Kidney (tissue), 14 donors: ENCODE data around the gene KCNQ1. TPM values are rescaled to one million over a fixed set of nuclear protein-coding genes. Genes with fewer than 3 reads are reported as not detected.

Experiments
- DNase-seq, 5 donors: peaks; one replicate each; pipeline ENCODE4 v3.0.0-alpha.2; 2013 to 2020
- FAIRE-seq: peaks from 2 replicates; lab custom pipeline; 2012; peaks lifted over from hg19 to GRCh38; lab: Jason Lieb, UNC
- H3K27ac ChIP-seq, 2 donors: one replicate each; pipeline ENCODE4 v1.7.0; 2013; ENCODE audit warnings: low read depth in 2 of 2, low read length in 2 of 2, inconsistent platforms in 1 of 2
- H3K27me3 ChIP-seq: one replicate; pipeline ENCODE4 v1.7.1; 2013; ENCODE audit warnings: low read length, inconsistent platforms; ENCODE audit not compliant: control insufficient read depth, insufficient read depth
- H3K36me3 ChIP-seq, 3 donors: one replicate each; pipeline versions ENCODE4 v1.7.0 to v1.7.1; 2013; ENCODE audit warnings: low read length in 3 of 3, control low read depth in 1 of 3, inconsistent platforms in 1 of 3; ENCODE audit not compliant: insufficient read depth in 3 of 3, control insufficient read depth in 2 of 3
- H3K4me1 ChIP-seq, 3 donors: one replicate each; pipeline versions ENCODE4 v1.7.0 to v1.7.1; 2013; ENCODE audit warnings: low read length in 3 of 3, inconsistent platforms in 1 of 3, low read depth in 1 of 3; ENCODE audit not compliant: control insufficient read depth in 2 of 3, insufficient read depth in 2 of 3
- H3K4me3 ChIP-seq, 3 donors: one replicate each; pipeline versions ENCODE4 v1.7.0 to v1.8.1; 2013; ENCODE audit warnings: low read length in 3 of 3, control low read depth in 1 of 3, inconsistent platforms in 1 of 3
- H3K9ac ChIP-seq, 3 donors: one replicate each; pipeline versions ENCODE4 v1.7.0 to v1.7.1; 2013; ENCODE audit warnings: low read length in 3 of 3, control low read depth in 1 of 3, inconsistent platforms in 1 of 3
- H3K9me3 ChIP-seq, 3 donors: one replicate each; pipeline versions ENCODE4 v1.7.0 to v1.7.1; 2013; ENCODE audit warnings: low read length in 3 of 3, control low read depth in 1 of 3, inconsistent platforms in 1 of 3; ENCODE audit not compliant: control insufficient read depth in 2 of 3, insufficient read depth in 1 of 3
- intact Hi-C: fragments of 100-400 bp; cut with DNase I; formaldehyde crosslinking; loops from one replicate; pipeline ENCODE4 v1.11.1; 2022
- polyA plus RNA-seq: library from polyadenylated mRNA; stranded (reverse); fragments of 350-450 nt; fragmentation: Illumina TruSeq; extraction: RNeasy Lipid Tissue Mini Kit (QIAGEN cat#74804); gene quantifications from one replicate; pipeline ENCODE4 v1.2.3, GENCODE V29; 2014; ENCODE audit warnings: low read depth, low replicate concordance; ENCODE audit not compliant: insufficient read depth
- total RNA-seq: library from RNA; stranded (reverse); fragmentation: NEBNext Ultra II Directional; extraction: Animal tissue kit (Norgen Biotek cat#: 25700); gene quantifications from one replicate; pipeline ENCODE4 v1.2.1, GENCODE V29; 2021
- TF ChIP-seq, protein P1 (sequence below): IDR thresholded peaks from 3 replicates; pipeline ENCODE4 v1.5.1; 2012; ENCODE audit warnings: mild to moderate bottlenecking, moderate library complexity, borderline replicate concordance; ENCODE audit not compliant: insufficient read depth; ENCODE audit errors: extremely low read depth
- donor health status: control.
- donor health status: control.
- donor health status: control.
- donor health status: control.
- donor health status: control.
- donor health status: DM: yes; HTN: yes; CAD: no.
- donor health status: Normal renal cell carcinoma (clear cell type).

Gene KCNQ1
- total and polyA plus RNA-seq, 2 donors from 2014 or later, result 45.5 to 49.4 TPM

DNA sequence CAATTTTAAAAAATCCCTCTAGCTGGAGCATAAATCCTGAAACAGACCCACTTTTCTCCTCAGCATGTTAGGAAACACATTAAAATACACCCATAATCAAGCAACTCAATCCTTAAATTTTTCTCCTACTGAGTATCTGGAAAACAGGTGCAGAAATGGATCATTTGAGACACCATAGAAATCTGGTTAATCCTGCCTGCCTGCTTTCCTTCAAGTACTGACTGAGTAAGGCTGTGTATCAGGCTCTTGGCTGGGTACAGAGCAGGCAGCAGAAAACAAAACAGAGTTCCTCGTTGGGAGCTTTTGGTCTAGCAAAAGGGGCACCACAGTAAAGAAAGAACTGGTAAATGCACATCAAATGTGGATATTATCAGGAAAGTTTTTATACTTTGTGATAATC lies 253.1 kb downstream of the KCNQ1 start:
- FAIRE-seq (no peak), DNase-seq (peak in 2 of 5 donors; percentile 16 to 22)
- Histone ChIP-seq H3K9me3 (no peaks in the 10 kb centered on the region), H3K36me3 (no peaks in the 10 kb centered on the region), H3K27me3 (no peaks in the 10 kb centered on the region), H3K4me3 (peak overlapping the region; percentile 64 to 82 (median 73)), H3K4me1 (peaks cover 0 to 20% (median 7%) of the 10 kb centered on the region in 3 donors), H3K27ac (no peak overlapping the region), H3K9ac (peak overlapping the region in 1 of 3 donors; percentile 70)
- TF ChIP-seq, protein P1, sequence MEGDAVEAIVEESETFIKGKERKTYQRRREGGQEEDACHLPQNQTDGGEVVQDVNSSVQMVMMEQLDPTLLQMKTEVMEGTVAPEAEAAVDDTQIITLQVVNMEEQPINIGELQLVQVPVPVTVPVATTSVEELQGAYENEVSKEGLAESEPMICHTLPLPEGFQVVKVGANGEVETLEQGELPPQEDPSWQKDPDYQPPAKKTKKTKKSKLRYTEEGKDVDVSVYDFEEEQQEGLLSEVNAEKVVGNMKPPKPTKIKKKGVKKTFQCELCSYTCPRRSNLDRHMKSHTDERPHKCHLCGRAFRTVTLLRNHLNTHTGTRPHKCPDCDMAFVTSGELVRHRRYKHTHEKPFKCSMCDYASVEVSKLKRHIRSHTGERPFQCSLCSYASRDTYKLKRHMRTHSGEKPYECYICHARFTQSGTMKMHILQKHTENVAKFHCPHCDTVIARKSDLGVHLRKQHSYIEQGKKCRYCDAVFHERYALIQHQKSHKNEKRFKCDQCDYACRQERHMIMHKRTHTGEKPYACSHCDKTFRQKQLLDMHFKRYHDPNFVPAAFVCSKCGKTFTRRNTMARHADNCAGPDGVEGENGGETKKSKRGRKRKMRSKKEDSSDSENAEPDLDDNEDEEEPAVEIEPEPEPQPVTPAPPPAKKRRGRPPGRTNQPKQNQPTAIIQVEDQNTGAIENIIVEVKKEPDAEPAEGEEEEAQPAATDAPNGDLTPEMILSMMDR, result no peak
- intact Hi-C loops, result no loop called here

DNA sequence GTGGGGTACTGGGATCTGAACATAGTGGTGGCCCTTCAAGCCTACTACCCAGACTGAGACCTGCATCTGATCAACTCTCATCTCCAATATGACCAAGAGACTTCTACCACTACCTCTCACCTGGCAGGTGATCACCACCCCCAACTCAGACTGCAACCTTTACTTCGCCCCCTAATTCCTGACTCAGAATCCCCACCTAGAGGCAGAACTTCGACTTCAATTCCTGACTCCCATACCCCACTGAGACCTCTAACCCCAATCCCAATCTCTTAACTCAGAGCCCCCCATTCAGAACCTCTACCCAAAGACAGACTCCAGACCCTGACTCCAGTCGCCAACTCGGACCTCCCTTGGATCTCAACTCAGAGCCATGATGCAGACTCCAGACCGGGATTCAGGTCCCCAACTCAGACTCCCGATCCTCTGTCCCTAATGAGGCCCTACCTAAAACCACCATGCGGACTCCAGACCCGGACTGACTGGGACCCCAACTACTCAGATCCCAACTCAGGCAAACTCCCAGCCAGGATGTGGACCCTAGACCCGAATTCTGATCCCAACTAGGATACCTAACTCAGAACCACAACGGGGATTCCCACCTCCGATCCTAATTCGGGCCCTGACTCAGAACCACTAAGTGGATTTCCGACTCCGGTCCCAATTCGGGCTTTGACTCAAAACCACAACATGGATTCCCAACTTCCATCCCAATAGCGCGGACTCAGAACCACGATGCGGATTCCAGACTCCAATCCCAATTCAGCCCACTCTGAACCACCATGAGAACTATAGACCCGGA lies 253.8 kb downstream of the KCNQ1 start:
- intact Hi-C loops, result no loop called here
- TF ChIP-seq, protein P1, result no peak
- no peak for FAIRE-seq
- peak overlapping the region in 2 of 3 donors; percentile 43 to 70 for H3K9ac ChIP-seq
- peak overlapping the region; percentile 64 to 82 (median 73) for H3K4me3 ChIP-seq
- H3K4me1 ChIP-seq, result peaks cover 0 to 21% (median 6%) of the 10 kb centered on the region in 3 donors
- H3K36me3 ChIP-seq, result no peaks in the 10 kb centered on the region
- DNase-seq, result no peak
- no peaks in the 10 kb centered on the region for H3K9me3 ChIP-seq
- peak overlapping the region in 1 of 2 donors; percentile 60 for H3K27ac ChIP-seq
- H3K27me3 ChIP-seq, result no peaks in the 10 kb centered on the region

DNA sequence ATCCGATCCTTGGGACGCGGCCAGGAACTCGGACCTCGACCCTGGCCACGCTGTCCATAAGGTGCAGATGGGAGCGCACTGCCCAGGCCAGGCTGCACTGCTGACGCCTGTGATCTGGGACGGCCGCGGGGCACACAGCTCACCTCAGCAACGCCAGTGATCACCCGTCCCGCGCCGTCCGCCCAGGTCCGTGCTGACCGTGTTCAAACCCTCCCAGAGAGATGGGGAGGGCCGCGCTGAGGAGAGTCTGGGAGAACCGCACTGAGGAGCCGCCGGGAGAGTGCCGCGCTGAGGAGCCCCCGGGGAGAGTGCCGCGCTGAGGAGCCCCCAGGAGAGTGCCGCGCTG lies 254.3 kb downstream of the KCNQ1 start:
- H3K4me1 ChIP-seq, result peaks cover 0 to 17% (median 6%) of the 10 kb centered on the region in 3 donors
- H3K36me3 ChIP-seq, result no peaks in the 10 kb centered on the region
- H3K4me3 ChIP-seq, result peak overlapping the region; percentile 64 to 82 (median 73)
- FAIRE-seq (no peak), DNase-seq (peak in 3 of 5 donors; percentile 25 to 83 (median 69))
- H3K27me3 ChIP-seq, result no peaks in the 10 kb centered on the region
- no peaks in the 10 kb centered on the region for H3K9me3 ChIP-seq
- TF ChIP-seq, protein P1, result no peak
- H3K9ac ChIP-seq, result peak overlapping the region in 2 of 3 donors; percentile 43 to 70
- peak overlapping the region; percentile 37 to 60 for H3K27ac ChIP-seq
- intact Hi-C loops, result no loop called here
